Endothelial cell of umbilical vein (primary cell): ENCODE data around the gene TSC22D1. TPM values are rescaled to one million over a fixed set of nuclear protein-coding genes. Genes with fewer than 3 reads are reported as not detected.

Source experiments
- BruUV-seq: library from RNA; stranded (reverse); fragments of 400-500 nt; replicated peaks from 2 replicates; lab custom pipeline; 2021; lab: Mats Ljungman, UMichigan
- CTCF ChIA-PET: fragments of 300-600, 350-600 bp; sonication (Branson Sonifier 250); formaldehyde crosslinking; loops from one replicate; lab custom pipeline; 2021; ENCODE audit warnings: antibody characterized with exemption, inconsistent platforms; lab: Charles Lee
- POLR2A ChIA-PET: fragments of 300-600, 350-600 bp; sonication (Branson Sonifier 250); formaldehyde crosslinking; loops from one replicate; lab custom pipeline; 2021; ENCODE audit warnings: antibody characterized with exemption, inconsistent platforms; lab: Charles Lee
- DNase-seq: peaks from one replicate; pipeline ENCODE4 v3.0.0-alpha.2; 2011; ENCODE audit warnings: low read depth, low spot score
- FAIRE-seq: peaks from 2 replicates; lab custom pipeline; 2011; peaks lifted over from hg19 to GRCh38; lab: Jason Lieb, UNC
- H2AFZ ChIP-seq: 2 replicates; pipeline ENCODE4 v1.6.0; 2012; ENCODE audit warnings: low read depth, low read length, control low read depth, inconsistent platforms
- H3K27ac ChIP-seq: 2 replicates; pipeline ENCODE4 v1.5.1; 2011; ENCODE audit warnings: low read depth, mild to moderate bottlenecking, control low read depth, low read length, moderate library complexity; ENCODE audit not compliant: insufficient read depth
- H3K27me3 ChIP-seq, 2 experiments: 2 replicates each; pipeline versions ENCODE4 v1.6.0 to v1.6.1; 2011; ENCODE audit warnings: low read length in 2 of 2, mixed read lengths in 1 of 2; ENCODE audit not compliant: control insufficient read depth in 2 of 2, insufficient read depth in 2 of 2
- H3K36me3 ChIP-seq, 2 experiments: 2 replicates in 1 of 2; 3 replicates in 1 of 2; pipeline ENCODE4 v1.5.1; 2011; ENCODE audit warnings: low read length in 2 of 2, mild to moderate bottlenecking in 1 of 2, moderate library complexity in 1 of 2; ENCODE audit not compliant: control insufficient read depth in 2 of 2, insufficient read depth in 2 of 2; ENCODE audit errors: extremely low read depth in 1 of 2
- H3K4me1 ChIP-seq: 3 replicates; pipeline ENCODE4 v1.5.1; 2011; ENCODE audit warnings: mild to moderate bottlenecking, low read length; ENCODE audit not compliant: control insufficient read depth, insufficient read depth; ENCODE audit errors: extremely low read depth
- H3K4me2 ChIP-seq: 2 replicates; pipeline ENCODE4 v1.6.1; 2011; ENCODE audit warnings: low read length, control low read depth, mixed read lengths; ENCODE audit not compliant: insufficient read depth
- H3K4me3 ChIP-seq, 3 experiments: fragments of 200-600 bp in 1 of 3; sonication (generic), shearing (Covaris generic) in 1 of 3; replicated peaks in 1 of 3; 2 replicates each; pipeline ENCODE4 v1.5.1; 2011 to 2016; ENCODE audit warnings: control low read depth in 3 of 3, low read length in 3 of 3, mild to moderate bottlenecking in 2 of 3, inconsistent platforms in 1 of 3, low read depth in 1 of 3, moderate library complexity in 1 of 3; ENCODE audit not compliant: insufficient read depth in 1 of 3
- H3K79me2 ChIP-seq: 2 replicates; pipeline ENCODE4 v1.6.0; 2012; ENCODE audit warnings: low read length, inconsistent platforms; ENCODE audit not compliant: control insufficient read depth, insufficient read depth
- H3K9ac ChIP-seq: replicated peaks from 2 replicates; pipeline ENCODE3; 2011; ENCODE audit warnings: low read length, control low read depth; ENCODE audit not compliant: insufficient read depth; ENCODE audit errors: extremely low read depth
- H3K9me1 ChIP-seq: replicated peaks from 3 replicates; pipeline ENCODE4 v1.6.0; 2011; ENCODE audit warnings: mild to moderate bottlenecking, low read length; ENCODE audit not compliant: control insufficient read depth, insufficient read depth; ENCODE audit errors: extremely low read depth
- H3K9me3 ChIP-seq: replicated peaks from 2 replicates; pipeline ENCODE4 v1.5.1; 2012; ENCODE audit warnings: low read length, inconsistent platforms; ENCODE audit not compliant: control insufficient read depth, insufficient read depth
- H4K20me1 ChIP-seq: replicated peaks from 2 replicates; pipeline ENCODE3; 2011; ENCODE audit warnings: mild to moderate bottlenecking, low read length; ENCODE audit not compliant: control insufficient read depth, insufficient read depth; ENCODE audit errors: extremely low read depth
- CTCF ChIP-seq, 2 donors: IDR thresholded peaks; 1 replicate in 1 of 2; 2 replicates in 1 of 2; pipeline ENCODE4 v1.5.1; 2011; ENCODE audit warnings: low read length in 2 of 2, mild to moderate bottlenecking in 2 of 2, moderate library complexity in 2 of 2, control low read depth in 1 of 2, inconsistent platforms in 1 of 2, low read depth in 1 of 2; ENCODE audit not compliant: insufficient read depth in 1 of 2; ENCODE audit errors: extremely low read depth in 1 of 2
- EZH2 ChIP-seq: IDR thresholded peaks from 2 replicates; pipeline ENCODE4 v1.6.1; 2012; ENCODE audit warnings: borderline replicate concordance, low read depth, mild to moderate bottlenecking, moderate library complexity, low read length, inconsistent platforms; ENCODE audit not compliant: severe bottlenecking
- FOS ChIP-seq: IDR thresholded peaks from 2 replicates; pipeline ENCODE4 v1.6.1; 2011; ENCODE audit warnings: mild to moderate bottlenecking, low read length, moderate library complexity, borderline replicate concordance; ENCODE audit not compliant: insufficient read depth
- GATA2 ChIP-seq: IDR thresholded peaks from 2 replicates; pipeline ENCODE4 v1.7.0; 2011; ENCODE audit warnings: low read depth, mild to moderate bottlenecking, moderate library complexity, mixed read lengths, low read length; ENCODE audit not compliant: insufficient read length, insufficient read depth
- JUN ChIP-seq: IDR thresholded peaks from 2 replicates; pipeline ENCODE4 v1.6.1; 2011; ENCODE audit warnings: borderline replicate concordance, low read depth; ENCODE audit not compliant: insufficient read length, insufficient read depth
- MYC ChIP-seq: IDR thresholded peaks from one replicate; pipeline ENCODE4 v1.6.1; 2011; ENCODE audit warnings: mild to moderate bottlenecking, low read depth, low read length
- POLR2A ChIP-seq: IDR thresholded peaks from 2 replicates; pipeline ENCODE4 v1.6.1; 2012; ENCODE audit warnings: low read depth, mild to moderate bottlenecking, control low read depth, low read length
- POLR2AphosphoS5 ChIP-seq: IDR thresholded peaks from 2 replicates; pipeline ENCODE4 v1.6.1; 2012; ENCODE audit warnings: low read depth, mild to moderate bottlenecking, control low read depth, low read length, moderate library complexity; ENCODE audit not compliant: insufficient read depth
- dilution Hi-C: fragments of 300-500 bp; cut with MboI; formaldehyde crosslinking; loops from one replicate; pipeline ENCODE4 v1.15.0; 2019; ENCODE audit warnings: low sequenced_read_pairs; ENCODE audit not compliant: extremely low pct_ligation_motif_present
- intact Hi-C: fragments of 100-400 bp; cut with micrococcal nuclease; formaldehyde crosslinking; loops from one replicate; pipeline ENCODE4 v1.10.0; 2022
- polyA plus RNA-seq, 4 experiments: library from polyadenylated mRNA; depleted of rRNA in 3 of 4; stranded (reverse) in 3 of 4; unstranded in 1 of 4; fragments of >200 nt; gene quantifications; 2 replicates each; pipeline versions ENCODE4 v1.2.1 to v1.2.3, GENCODE V29; 2011 to 2012; ENCODE audit warnings: missing spikeins in 1 of 4
- total RNA-seq: library from RNA; stranded (reverse); gene quantifications from 2 replicates; pipeline ENCODE4 v1.2.3, GENCODE V29; 2021
- TF ChIP-seq, protein P1 (sequence below): IDR thresholded peaks from 2 replicates; pipeline ENCODE4 v1.6.1; 2011; ENCODE audit not compliant: insufficient read depth, insufficient read length

The TSC22D1 gene
- total and polyA plus RNA-seq, 2 donors (not counting 3 experiments of a cell fraction or from before 2014, with no cell fraction given): 47.7 to 51.8 TPM

- H2AFZ ChIP-seq: no peak overlapping the region
- H3K4me2 ChIP-seq: no peak overlapping the region
- H3K36me3 ChIP-seq: no peaks in the 10 kb centered on the region
- ChIA-PET CTCF (no interaction called here), POLR2A (no interaction called here)
- H3K79me2 ChIP-seq: no peaks in the 10 kb centered on the region
- no TSS peak for BruUV-seq
- FAIRE-seq: no peak
- dilution Hi-C loops (no loop called here), intact Hi-C loops (no loop called here)
- H3K27me3 ChIP-seq: peaks cover 0 to 2% of the 10 kb centered on the region in 2 experiments
- no peak overlapping the region for H3K9ac ChIP-seq
- H4K20me1 ChIP-seq: no peaks in the 10 kb centered on the region
- no peak for TF ChIP-seq POLR2AphosphoS5
- no peaks in the 10 kb centered on the region for H3K9me1 ChIP-seq
- no peak for DNase-seq
- no peaks in the 10 kb centered on the region for H3K9me3 ChIP-seq
- peaks cover 4% of the 10 kb centered on the region for H3K4me1 ChIP-seq
- H3K27ac ChIP-seq: no peak overlapping the region
- no peak overlapping the region for H3K4me3 ChIP-seq
Measured at GRCh38 chr13:44404261-44405132, 171.6 kb downstream of the TSC22D1 start.

- POLR2A ChIA-PET: no interaction called here
- no TSS peak for BruUV-seq
- intact Hi-C loops (no loop called here), dilution Hi-C loops (no loop called here)
- FAIRE-seq: no peak
- TF ChIP-seq POLR2A (no peak), GATA2 (no peak), FOS (no peak), MYC (no peak), EZH2 (no peak), CTCF (IDR thresholded peaks at IDR 0.05; ENCODE audit: extremely low read depth in 1 of 2, insufficient read depth in 1 of 2, low read depth in 1 of 2, low read length in 2 of 2) (no peak), POLR2AphosphoS5 (no peak), JUN (no peak)
- TF ChIP-seq, protein P1, sequence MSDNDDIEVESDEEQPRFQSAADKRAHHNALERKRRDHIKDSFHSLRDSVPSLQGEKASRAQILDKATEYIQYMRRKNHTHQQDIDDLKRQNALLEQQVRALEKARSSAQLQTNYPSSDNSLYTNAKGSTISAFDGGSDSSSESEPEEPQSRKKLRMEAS: no peak
- H3K27ac ChIP-seq: no peak overlapping the region
- no peaks in the 10 kb centered on the region for H3K79me2 ChIP-seq
- H3K9me3 ChIP-seq: no peaks in the 10 kb centered on the region
- no peaks in the 10 kb centered on the region for H3K9me1 ChIP-seq
- H3K4me1 ChIP-seq: peaks cover 4% of the 10 kb centered on the region
- no peaks in the 10 kb centered on the region for H4K20me1 ChIP-seq
- CTCF ChIA-PET: interaction anchor here (1.1 to 1.8 kb wide), 5 partner anchors 9 to 160 kb away, joined by 3 to 6 read pairs (median 4); no protein-coding TSS in a partner anchor
- peaks cover 0 to 2% of the 10 kb centered on the region in 2 experiments for H3K27me3 ChIP-seq
- DNase-seq: no peak
- no peak overlapping the region for H3K4me3 ChIP-seq
- H3K36me3 ChIP-seq: no peaks in the 10 kb centered on the region
- H3K4me2 ChIP-seq: no peak overlapping the region
- no peak overlapping the region for H2AFZ ChIP-seq
- no peak overlapping the region for H3K9ac ChIP-seq
Measured at GRCh38 chr13:44403461-44404056, 172.6 kb downstream of the TSC22D1 start.
